MCF 10A (cell line): ENCODE measurements around the gene CORO1C. TPM values are rescaled to one million over a fixed set of nuclear protein-coding genes. Genes with fewer than 3 reads are reported as not detected.

ENCODE experiments used
- BruUV-seq: library from RNA; stranded (reverse); fragments of 400-500 nt; replicated peaks from 2 replicates; lab custom pipeline; 2021; lab: Mats Ljungman, UMichigan
- CTCF ChIA-PET: fragments of 300-600 bp; sonication (Branson Sonifier 250); formaldehyde crosslinking; extraction: SDS; loops from one replicate; lab custom pipeline; 2021; ENCODE audit warnings: antibody characterized with exemption, inconsistent platforms; lab: Yijun Ruan, JAX
- POLR2A ChIA-PET: fragments of 300-600, 350-650 bp; sonication (Branson Sonifier 250); formaldehyde crosslinking; extraction: SDS; loops from one replicate; lab custom pipeline; 2020; ENCODE audit warnings: antibody characterized with exemption, inconsistent platforms; lab: Yijun Ruan, JAX
- DNase-seq: peaks from one replicate; pipeline ENCODE4 v3.0.0-alpha.2; 2018; ENCODE audit not compliant: unreplicated experiment
- H3K27ac Mint-ChIP-seq: one replicate; pipeline ENCODE4 v1.8.0; 2022; ENCODE audit warnings: mild to moderate bottlenecking, low read depth, mixed read lengths; ENCODE audit not compliant: unreplicated experiment
- H3K27me3 Mint-ChIP-seq: one replicate; pipeline ENCODE4 v1.8.0; 2022; ENCODE audit warnings: mixed read lengths; ENCODE audit not compliant: insufficient read depth, unreplicated experiment
- H3K36me3 Mint-ChIP-seq: one replicate; pipeline ENCODE4 v1.8.0; 2022; ENCODE audit warnings: mild to moderate bottlenecking, moderate library complexity, mixed read lengths; ENCODE audit not compliant: insufficient read depth, unreplicated experiment
- H3K4me1 Mint-ChIP-seq: one replicate; pipeline ENCODE4 v1.8.0; 2022; ENCODE audit warnings: mixed read lengths; ENCODE audit not compliant: insufficient read depth, unreplicated experiment
- H3K4me3 Mint-ChIP-seq: one replicate; pipeline ENCODE4 v1.8.0; 2022; ENCODE audit warnings: mild to moderate bottlenecking, moderate library complexity, mixed read lengths; ENCODE audit not compliant: unreplicated experiment
- H3K9me3 Mint-ChIP-seq: one replicate; pipeline ENCODE4 v1.8.0; 2022; ENCODE audit warnings: mixed read lengths; ENCODE audit not compliant: unreplicated experiment
- intact Hi-C: fragments of 100-400 bp; cut with micrococcal nuclease; formaldehyde crosslinking; loops from 2 replicates; pipeline ENCODE4 v1.14.1; 2022
- microRNA-seq: library from miRNA; unstranded; fragments of <30 nt; microRNA quantifications from one replicate; pipeline ENCODE4 v1.2.0, GENCODE V29; 2022
- total RNA-seq: library from RNA; stranded (reverse); gene quantifications from 2 replicates; pipeline ENCODE4 v1.2.3, GENCODE V29; 2022
- TF ChIP-seq, protein P1 (sequence below): fragments of 200-600 bp; IDR thresholded peaks from one replicate; pipeline ENCODE4 v1.8.0; 2022; ENCODE audit warnings: antibody characterized with exemption, mild to moderate bottlenecking; ENCODE audit not compliant: unreplicated experiment

Gene CORO1C
- total RNA-seq, 1 experiment from 2014 or later: 130 TPM

DNA sequence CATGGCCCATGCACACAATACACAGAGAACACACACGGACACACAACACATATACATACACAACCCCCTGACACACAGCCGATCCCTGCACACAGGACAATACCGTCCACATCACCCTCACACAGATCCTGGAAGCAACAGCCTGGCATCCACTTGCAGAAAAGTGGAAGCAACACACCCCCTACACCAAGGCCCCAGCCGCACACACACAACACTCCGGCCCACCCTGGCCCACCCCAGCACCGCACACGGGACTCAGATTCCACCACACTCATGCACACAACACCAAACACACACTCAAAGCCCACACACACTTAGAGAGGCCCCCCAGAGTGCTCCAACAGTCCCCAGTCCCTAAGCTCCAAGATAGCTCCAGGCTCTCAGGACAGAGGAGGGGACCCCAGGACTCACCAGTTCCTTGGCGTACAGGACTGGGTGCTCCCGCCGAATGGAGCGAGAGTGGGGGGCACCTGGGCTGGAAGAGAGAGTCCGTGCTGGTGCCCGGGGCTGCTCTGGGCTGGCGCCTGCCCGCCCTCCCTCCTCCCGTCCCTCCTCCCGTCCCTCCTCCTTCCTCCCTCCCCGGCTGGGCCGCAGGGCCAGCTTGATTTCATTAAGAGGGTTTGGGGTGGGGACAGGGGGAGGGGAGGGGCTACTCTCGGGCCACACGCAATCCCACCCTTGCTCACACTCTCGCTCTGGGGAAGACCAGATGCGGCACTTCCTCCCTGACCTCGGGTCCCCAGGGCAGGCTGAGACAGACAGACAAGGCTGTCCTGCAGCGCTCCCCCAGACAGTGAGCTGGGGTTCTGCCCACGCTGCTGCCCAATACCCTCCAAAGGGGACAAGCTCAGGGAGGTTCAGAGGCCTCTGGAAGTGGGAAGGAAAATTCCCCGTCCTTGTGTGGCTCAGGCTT, 133.5 kb downstream of the CORO1C start, which contains the start of gene TMEM119:
TSS of gene TMEM119 (minus strand) at position 526 of the 913 bp plus-strand sequence. CDS start 5,701 bp downstream, outside the sequence.
- TF ChIP-seq, protein P1, sequence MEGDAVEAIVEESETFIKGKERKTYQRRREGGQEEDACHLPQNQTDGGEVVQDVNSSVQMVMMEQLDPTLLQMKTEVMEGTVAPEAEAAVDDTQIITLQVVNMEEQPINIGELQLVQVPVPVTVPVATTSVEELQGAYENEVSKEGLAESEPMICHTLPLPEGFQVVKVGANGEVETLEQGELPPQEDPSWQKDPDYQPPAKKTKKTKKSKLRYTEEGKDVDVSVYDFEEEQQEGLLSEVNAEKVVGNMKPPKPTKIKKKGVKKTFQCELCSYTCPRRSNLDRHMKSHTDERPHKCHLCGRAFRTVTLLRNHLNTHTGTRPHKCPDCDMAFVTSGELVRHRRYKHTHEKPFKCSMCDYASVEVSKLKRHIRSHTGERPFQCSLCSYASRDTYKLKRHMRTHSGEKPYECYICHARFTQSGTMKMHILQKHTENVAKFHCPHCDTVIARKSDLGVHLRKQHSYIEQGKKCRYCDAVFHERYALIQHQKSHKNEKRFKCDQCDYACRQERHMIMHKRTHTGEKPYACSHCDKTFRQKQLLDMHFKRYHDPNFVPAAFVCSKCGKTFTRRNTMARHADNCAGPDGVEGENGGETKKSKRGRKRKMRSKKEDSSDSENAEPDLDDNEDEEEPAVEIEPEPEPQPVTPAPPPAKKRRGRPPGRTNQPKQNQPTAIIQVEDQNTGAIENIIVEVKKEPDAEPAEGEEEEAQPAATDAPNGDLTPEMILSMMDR: no peak
- no peak within 1 kb of the TSS for H3K27ac Mint-ChIP-seq
- CTCF ChIA-PET: no interaction called here

DNA sequence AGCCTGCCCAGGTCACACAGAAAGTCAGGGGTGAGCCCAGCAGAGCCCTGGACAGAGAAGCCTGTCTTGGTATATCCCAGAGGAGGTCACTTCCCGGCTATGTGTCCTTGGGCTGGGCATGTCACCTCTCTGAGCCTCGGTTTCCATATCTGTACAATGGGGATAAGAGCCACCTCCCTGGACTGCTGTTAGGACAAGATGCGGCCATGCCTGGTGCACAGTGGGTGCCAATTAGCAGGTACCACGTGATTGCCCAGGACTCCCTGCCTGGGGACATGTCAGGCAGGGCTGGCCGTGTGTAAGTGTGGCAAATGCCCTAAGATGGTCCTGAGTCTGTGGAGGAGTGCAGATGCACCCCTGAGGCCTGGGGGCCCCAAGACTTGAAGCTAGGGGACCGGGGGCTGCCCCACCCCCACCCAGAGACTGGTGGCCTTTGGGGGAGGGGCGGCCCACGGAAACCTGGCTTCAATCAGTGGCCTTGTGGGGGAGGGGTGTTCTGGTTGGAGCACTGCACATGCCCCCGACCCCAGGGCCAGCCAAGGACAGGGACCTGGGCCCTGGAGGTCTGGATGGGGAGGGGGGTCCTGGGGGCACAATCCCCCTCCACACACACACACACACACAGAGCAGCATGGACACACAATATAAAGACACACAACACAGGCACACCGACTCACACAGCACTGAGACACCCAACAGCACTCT, 134.3 kb downstream of the CORO1C start:
- no peaks in the 10 kb centered on the region for H3K4me1 Mint-ChIP-seq
- TF ChIP-seq, protein P1: no peak
- BruUV-seq: no TSS peak
- no peak overlapping the region for H3K4me3 Mint-ChIP-seq
- no peaks in the 10 kb centered on the region for H3K9me3 Mint-ChIP-seq
- ChIA-PET CTCF (interaction anchor here (0.5 to 1.1 kb wide), 2 partner anchors 33 to 506 kb away, joined by 3 read pairs; no protein-coding TSS in a partner anchor), POLR2A (no interaction called here)
- no peak for DNase-seq
- no peak overlapping the region for H3K27ac Mint-ChIP-seq
- no peaks in the 10 kb centered on the region for H3K27me3 Mint-ChIP-seq
- no peaks in the 10 kb centered on the region for H3K36me3 Mint-ChIP-seq
- intact Hi-C loops: no loop called here

More for the DNA sequence above, 133.5 kb downstream of the CORO1C start, which contains the start of gene TMEM119:
- Mint-ChIP-seq H3K4me1 (no peaks in the 10 kb centered on the region), H3K9me3 (no peaks in the 10 kb centered on the region), H3K27me3 (no peaks in the 10 kb centered on the region), H3K36me3 (no peaks in the 10 kb centered on the region), H3K4me3 (no peak within 1 kb of the TSS)
- POLR2A ChIA-PET: no interaction called here
- intact Hi-C loops: no loop called here
- BruUV-seq: no TSS peak
- no peak for DNase-seq

DNA sequence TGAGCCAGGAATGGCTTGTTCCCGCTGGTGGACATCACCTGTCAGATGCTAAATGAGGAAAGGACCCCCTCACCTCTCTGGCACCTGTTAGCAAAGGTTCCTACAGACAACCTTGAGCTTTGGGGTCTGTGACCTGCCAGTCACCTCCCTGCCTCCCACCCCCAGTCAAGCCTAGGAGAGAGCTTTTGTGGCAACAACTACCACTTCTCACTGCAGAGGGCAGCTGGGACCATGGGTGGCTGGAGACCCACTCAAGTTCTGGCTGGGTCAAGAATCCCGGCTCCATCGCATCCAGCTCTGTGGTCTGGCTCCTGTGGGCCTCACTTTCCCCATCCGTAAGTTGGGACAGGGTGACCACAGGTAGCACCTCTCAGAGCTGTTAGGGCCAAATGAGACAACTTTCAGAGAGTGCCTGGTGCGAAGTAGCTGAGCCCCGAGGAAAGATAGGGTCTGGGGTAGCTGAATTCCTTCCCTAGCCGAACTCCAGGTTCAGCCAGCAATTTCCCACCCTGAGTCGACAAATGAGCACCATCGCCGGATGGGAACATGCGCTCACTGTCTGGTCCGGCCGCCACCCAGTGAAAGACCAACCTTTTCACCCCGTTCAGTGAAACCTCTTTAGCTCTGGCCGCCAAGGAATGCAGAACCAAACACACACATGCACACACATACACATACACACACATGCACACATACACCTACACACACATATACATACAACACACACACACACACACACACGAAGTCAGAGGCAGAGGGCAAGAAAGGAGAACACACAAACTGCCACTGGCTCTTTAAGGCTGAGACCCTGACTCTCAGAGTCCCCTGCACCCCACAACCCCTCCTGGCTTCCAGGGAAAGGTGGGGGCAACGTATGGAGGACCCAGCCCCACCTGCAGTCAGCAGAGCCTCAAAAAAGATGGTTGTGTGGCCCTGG, 135.3 kb downstream of the CORO1C start:
- no TSS peak for BruUV-seq
- TF ChIP-seq, protein P1: no peak
- Mint-ChIP-seq H3K36me3 (no peaks in the 10 kb centered on the region), H3K9me3 (no peaks in the 10 kb centered on the region), H3K4me1 (no peaks in the 10 kb centered on the region), H3K4me3 (no peak overlapping the region), H3K27me3 (no peaks in the 10 kb centered on the region), H3K27ac (no peak overlapping the region)
- intact Hi-C loops: no loop called here
- POLR2A ChIA-PET: interaction anchor here (0.9 kb wide), 1 partner anchor 25 kb away, joined by 3 read pairs; no protein-coding TSS in a partner anchor
- CTCF ChIA-PET: interaction anchor here (0.7 to 1.1 kb wide), 3 partner anchors 22 to 807 kb away, joined by 3 to 4 read pairs (median 3); no protein-coding TSS in a partner anchor
- no peak for DNase-seq

Small RNA genes within 50 kb of the gene (microRNA-seq; reads per million reads assigned to microRNA genes)
- gene MIR4496: not detected

Other genes with a start within 250 kb of the CORO1C start
- gene FICD, start 216.2 kb downstream of the CORO1C start, total RNA-seq: 14.3 and 15.2 TPM in 2 replicates
- 73.4 and 85.4 TPM in 2 replicates for gene SART3, start 170.3 kb downstream of the CORO1C start, total RNA-seq
- gene ISCU, start 168.9 kb downstream of the CORO1C start, total RNA-seq: 115 and 125 TPM in 2 replicates
- gene TMEM119, start 133.4 kb downstream of the CORO1C start, total RNA-seq: not detected in 2 replicates
- gene SELPLG, start 97.6 kb downstream of the CORO1C start, total RNA-seq: 0.86 and 1.2 TPM in 2 replicates
- gene SSH1, start 126.1 kb upstream of the CORO1C start, total RNA-seq: 33.4 and 41.4 TPM in 2 replicates
- not detected in 2 replicates for gene DAO, start 148.6 kb upstream of the CORO1C start, total RNA-seq